Effector memory CD4-positive, alpha-beta T cell (primary cell): ENCODE measurements around the gene TXNDC11.

ENCODE experiments used
- DNase-seq, 3 donors: peaks; one replicate each; pipeline ENCODE4 v3.0.0-alpha.2; 2020
- H3K27ac ChIP-seq: 2 replicates; pipeline ENCODE4 v1.7.0; 2013; ENCODE audit warnings: mild to moderate bottlenecking, low read length, moderate library complexity; ENCODE audit not compliant: insufficient read depth, poor library complexity, severe bottlenecking
- H3K27me3 ChIP-seq: replicated peaks from 2 replicates; pipeline ENCODE4 v1.7.0; 2013; ENCODE audit warnings: mild to moderate bottlenecking, low read length; ENCODE audit not compliant: insufficient read depth, control insufficient read depth, poor library complexity, severe bottlenecking
- H3K36me3 ChIP-seq: 2 replicates; pipeline ENCODE4 v1.7.0; 2013; ENCODE audit warnings: mild to moderate bottlenecking, low read length, moderate library complexity; ENCODE audit not compliant: control insufficient read depth, insufficient read depth
- H3K4me1 ChIP-seq: 2 replicates; pipeline ENCODE4 v1.7.0; 2013; ENCODE audit warnings: low read length, mild to moderate bottlenecking; ENCODE audit not compliant: control insufficient read depth, insufficient read depth, poor library complexity, severe bottlenecking
- H3K4me3 ChIP-seq: 2 replicates; pipeline ENCODE4 v1.7.0; 2013; ENCODE audit warnings: low read length, low read depth, mild to moderate bottlenecking; ENCODE audit not compliant: insufficient read depth, poor library complexity, severe bottlenecking
- H3K9me3 ChIP-seq: 2 replicates; pipeline ENCODE4 v1.7.0; 2013; ENCODE audit warnings: mild to moderate bottlenecking, low read length, moderate library complexity; ENCODE audit not compliant: control insufficient read depth

Gene TXNDC11

GRCh38 chr16:11708421-11708820 is 34.2 kb downstream of the TXNDC11 start:
- Histone ChIP-seq H3K27me3 (no peaks in the 10 kb centered on the region), H3K4me1 (no peaks in the 10 kb centered on the region), H3K27ac (no peak overlapping the region), H3K4me3 (no peak overlapping the region), H3K9me3 (no peaks in the 10 kb centered on the region), H3K36me3 (peaks cover 15% of the 10 kb centered on the region)
- no peak for DNase-seq

DNA sequence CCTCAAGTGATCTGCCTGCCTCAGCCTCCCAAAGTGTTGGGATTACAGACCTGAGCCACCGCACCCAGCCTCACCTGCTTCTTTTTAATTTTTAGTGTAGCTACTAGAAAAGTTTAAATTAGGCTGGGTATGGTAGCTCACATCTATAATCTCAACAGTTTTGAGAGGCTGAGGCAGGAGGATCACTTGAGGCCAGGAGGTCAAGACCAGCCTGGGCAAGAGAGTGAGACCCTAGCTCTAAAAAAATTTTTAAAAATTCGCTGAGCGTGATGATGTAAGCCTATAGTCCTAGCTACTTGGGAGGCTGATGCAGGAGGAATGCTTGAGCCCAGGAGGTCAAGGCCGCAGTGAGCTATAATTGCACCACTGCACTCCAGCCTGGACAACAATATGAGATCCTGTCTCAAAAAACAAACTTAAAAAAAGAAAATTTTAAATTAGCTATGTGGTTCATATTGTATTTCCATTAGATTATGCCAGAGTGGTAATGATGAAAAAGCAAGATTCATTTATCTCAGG is 34.9 kb downstream of the TXNDC11 start:
- peaks cover 15% of the 10 kb centered on the region for H3K36me3 ChIP-seq
- no peak overlapping the region for H3K27ac ChIP-seq
- H3K4me1 ChIP-seq = no peaks in the 10 kb centered on the region

GRCh38 chr16:11706180-11706742 is 36.4 kb downstream of the TXNDC11 start:
- peaks cover 8% of the 10 kb centered on the region for H3K36me3 ChIP-seq
- no peaks in the 10 kb centered on the region for H3K4me1 ChIP-seq
- no peak for DNase-seq

More for the DNA sequence above, 34.9 kb downstream of the TXNDC11 start:
- Histone ChIP-seq H3K27me3 (no peaks in the 10 kb centered on the region), H3K9me3 (no peaks in the 10 kb centered on the region), H3K4me3 (no peak overlapping the region)
- no peak for DNase-seq

GRCh38 chr16:11705311-11706025 is 37.2 kb downstream of the TXNDC11 start:
- Histone ChIP-seq H3K27ac (no peak overlapping the region), H3K4me1 (no peaks in the 10 kb centered on the region), H3K4me3 (no peak overlapping the region)

More at GRCh38 chr16:11706180-11706742, 36.4 kb downstream of the TXNDC11 start:
- no peaks in the 10 kb centered on the region for H3K27me3 ChIP-seq
- no peak overlapping the region for H3K27ac ChIP-seq
- no peaks in the 10 kb centered on the region for H3K9me3 ChIP-seq
- H3K4me3 ChIP-seq = no peak overlapping the region

GRCh38 chr16:11700264-11701029 is 42.2 kb downstream of the TXNDC11 start:
- peaks cover 4% of the 10 kb centered on the region for H3K4me1 ChIP-seq
- no peak overlapping the region for H3K27ac ChIP-seq
- H3K27me3 ChIP-seq = no peaks in the 10 kb centered on the region
- H3K4me3 ChIP-seq = no peak overlapping the region
- H3K36me3 ChIP-seq = peaks cover 41% of the 10 kb centered on the region
- H3K9me3 ChIP-seq = no peaks in the 10 kb centered on the region
- DNase-seq = no peak

More at GRCh38 chr16:11705311-11706025, 37.2 kb downstream of the TXNDC11 start:
- no peaks in the 10 kb centered on the region for H3K9me3 ChIP-seq
- H3K27me3 ChIP-seq = no peaks in the 10 kb centered on the region
- H3K36me3 ChIP-seq = peaks cover 8% of the 10 kb centered on the region
- DNase-seq = no peak

DNA sequence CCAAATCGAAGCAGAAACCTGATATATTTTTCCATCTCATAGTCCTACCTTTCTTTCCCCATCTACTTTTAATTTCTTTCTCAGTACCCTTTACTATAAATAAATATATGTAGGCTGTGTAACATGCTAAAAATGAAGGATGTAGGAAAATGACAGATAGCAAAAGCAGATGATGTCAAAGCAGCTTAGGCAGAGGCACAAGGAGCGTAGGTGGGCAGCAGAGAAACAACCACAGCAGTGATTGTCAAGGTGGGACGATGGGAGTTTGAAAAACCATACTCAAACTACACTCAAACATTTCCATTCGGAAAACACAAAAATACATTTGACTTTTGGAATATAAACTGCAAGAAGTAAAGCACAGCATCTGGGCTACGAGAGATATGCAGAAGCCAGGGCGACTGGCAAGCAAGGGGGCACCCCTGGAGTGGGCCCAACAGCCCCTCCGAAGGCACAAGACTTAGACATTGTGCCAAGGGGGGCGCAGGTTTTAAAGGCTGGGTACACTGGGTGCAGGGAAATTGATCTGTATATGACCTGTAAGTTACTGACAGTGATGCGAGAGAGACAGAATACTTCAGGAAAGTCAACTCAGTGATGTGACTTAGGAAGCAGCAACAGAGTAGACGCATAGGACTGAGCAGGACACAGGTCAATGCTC is 43.3 kb downstream of the TXNDC11 start:
- no peak for DNase-seq
- Histone ChIP-seq H3K36me3 (peaks cover 51% of the 10 kb centered on the region), H3K27ac (no peak overlapping the region)

DNA sequence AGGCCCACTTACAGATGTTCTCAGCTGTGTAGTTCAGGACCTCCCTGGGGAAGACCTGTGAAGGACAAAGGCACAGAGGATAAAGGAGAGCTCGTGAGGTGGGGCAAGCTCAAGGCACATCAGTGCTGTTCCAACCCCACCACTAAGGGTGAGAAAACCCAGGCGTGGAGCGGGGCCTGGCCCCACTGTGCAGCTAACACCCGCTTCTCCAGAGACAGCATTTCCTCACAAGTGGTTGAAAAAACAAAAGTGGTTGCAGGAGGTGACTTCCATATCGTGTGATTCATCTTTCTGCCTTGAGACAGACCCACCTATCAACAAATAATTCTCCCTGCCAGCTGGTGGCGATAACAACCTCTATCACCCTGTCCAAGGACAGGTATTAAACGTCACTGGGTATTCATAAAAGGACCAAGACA is 44.4 kb downstream of the TXNDC11 start:
- peaks cover 4% of the 10 kb centered on the region for H3K4me1 ChIP-seq
- no peaks in the 10 kb centered on the region for H3K9me3 ChIP-seq
- H3K36me3 ChIP-seq = peaks cover 53% of the 10 kb centered on the region
- no peaks in the 10 kb centered on the region for H3K27me3 ChIP-seq
- no peak for DNase-seq
- H3K27ac ChIP-seq = no peak overlapping the region
- H3K4me3 ChIP-seq = no peak overlapping the region

More for the DNA sequence above, 43.3 kb downstream of the TXNDC11 start:
- Histone ChIP-seq H3K4me3 (no peak overlapping the region), H3K4me1 (peaks cover 4% of the 10 kb centered on the region), H3K9me3 (no peaks in the 10 kb centered on the region), H3K27me3 (no peaks in the 10 kb centered on the region)

DNA sequence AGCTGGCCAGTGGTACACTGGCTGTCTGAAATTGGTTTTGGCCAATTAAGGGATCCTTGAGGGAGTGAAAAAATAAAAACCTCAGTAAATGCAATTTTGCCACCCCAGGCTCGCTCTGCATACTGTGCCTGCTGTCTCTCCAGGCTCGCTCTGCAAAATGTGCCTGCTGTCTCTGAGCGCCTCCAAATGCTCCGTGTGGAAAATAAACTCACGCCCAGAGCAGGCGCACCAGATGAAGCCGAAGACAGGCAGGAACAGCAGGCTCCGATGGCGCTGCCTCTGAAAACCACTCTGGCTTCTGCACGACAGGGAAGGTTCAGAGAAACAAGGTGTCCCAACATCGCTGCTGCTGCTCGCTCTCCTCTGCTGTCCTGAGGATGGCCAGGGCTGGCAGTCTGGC is 45.3 kb downstream of the TXNDC11 start:
- no peak overlapping the region for H3K4me3 ChIP-seq
- no peaks in the 10 kb centered on the region for H3K27me3 ChIP-seq
- H3K36me3 ChIP-seq = peaks cover 60% of the 10 kb centered on the region
- no peak overlapping the region for H3K27ac ChIP-seq
- no peaks in the 10 kb centered on the region for H3K9me3 ChIP-seq
- DNase-seq = no peak
- peaks cover 4% of the 10 kb centered on the region for H3K4me1 ChIP-seq

- Histone ChIP-seq H3K27ac (no peak overlapping the region), H3K27me3 (no peaks in the 10 kb centered on the region), H3K4me1 (peaks cover 4% of the 10 kb centered on the region), H3K9me3 (no peaks in the 10 kb centered on the region), H3K4me3 (no peak overlapping the region), H3K36me3 (peaks cover 67% of the 10 kb centered on the region)
- DNase-seq = no peak
Measured at GRCh38 chr16:11696266-11697012, 46.2 kb downstream of the TXNDC11 start.
